Duodenal mucosa (tissue), 2 donors: ENCODE data around the gene PBX1.

Experiments
- H3K27ac ChIP-seq: one replicate; pipeline ENCODE4 v1.7.0; 2013; ENCODE audit warnings: low read depth, low read length
- H3K27me3 ChIP-seq, 2 donors: one replicate each; pipeline ENCODE4 v1.7.0; 2013; ENCODE audit warnings: low read length in 2 of 2, control low read depth in 1 of 2; ENCODE audit not compliant: insufficient read depth in 2 of 2, control insufficient read depth in 1 of 2
- H3K36me3 ChIP-seq, 2 donors: one replicate each; pipeline ENCODE4 v1.7.0; 2013; ENCODE audit warnings: low read length in 2 of 2, control low read depth in 1 of 2; ENCODE audit not compliant: insufficient read depth in 2 of 2, control insufficient read depth in 1 of 2
- H3K4me1 ChIP-seq, 2 donors: one replicate each; pipeline ENCODE4 v1.7.0; 2013; ENCODE audit warnings: low read length in 2 of 2, control low read depth in 1 of 2; ENCODE audit not compliant: insufficient read depth in 2 of 2, control insufficient read depth in 1 of 2
- H3K4me3 ChIP-seq, 2 donors: one replicate each; pipeline ENCODE4 v1.7.0; 2013; ENCODE audit warnings: low read length in 2 of 2, low read depth in 1 of 2
- H3K9ac ChIP-seq, 2 donors: one replicate each; pipeline ENCODE4 v1.7.0; 2013; ENCODE audit warnings: low read length in 2 of 2, low read depth in 1 of 2
- H3K9me3 ChIP-seq, 2 donors: one replicate each; pipeline ENCODE4 v1.7.0; 2013; ENCODE audit warnings: low read length in 2 of 2, control low read depth in 1 of 2; ENCODE audit not compliant: control insufficient read depth in 1 of 2

The PBX1 gene

GRCh38 chr1:164562947-164563520 is 4.0 kb downstream of the PBX1 start:
- Histone ChIP-seq H3K4me3 (peak overlapping the region; percentile 69 to 82), H3K9ac (peak overlapping the region in 1 of 2 donors; percentile 29), H3K9me3 (no peaks in the 10 kb centered on the region), H3K27ac (no peak overlapping the region), H3K4me1 (peaks cover 2 to 10% of the 10 kb centered on the region in 2 donors), H3K36me3 (no peaks in the 10 kb centered on the region), H3K27me3 (no peaks in the 10 kb centered on the region)

GRCh38 chr1:164563721-164564360 is 4.9 kb downstream of the PBX1 start:
- no peaks in the 10 kb centered on the region for H3K27me3 ChIP-seq
- no peaks in the 10 kb centered on the region for H3K36me3 ChIP-seq
- H3K4me3 ChIP-seq, result peak overlapping the region; percentile 23 to 69
- peaks cover 0 to 8% of the 10 kb centered on the region in 2 donors for H3K4me1 ChIP-seq
- peak overlapping the region; percentile 39 for H3K27ac ChIP-seq
- no peaks in the 10 kb centered on the region for H3K9me3 ChIP-seq
- peak overlapping the region in 1 of 2 donors; percentile 29 for H3K9ac ChIP-seq

- H3K4me3 ChIP-seq, result peak overlapping the region; percentile 23 to 69
- H3K9me3 ChIP-seq, result no peaks in the 10 kb centered on the region
- no peaks in the 10 kb centered on the region for H3K27me3 ChIP-seq
- no peaks in the 10 kb centered on the region for H3K36me3 ChIP-seq
- peak overlapping the region in 1 of 2 donors; percentile 29 for H3K9ac ChIP-seq
- peaks cover 0 to 8% of the 10 kb centered on the region in 2 donors for H3K4me1 ChIP-seq
- H3K27ac ChIP-seq, result no peak overlapping the region
Observed at GRCh38 chr1:164564378-164564777, 5.4 kb downstream of the PBX1 start.

GRCh38 chr1:164565357-164565756 is 6.4 kb downstream of the PBX1 start:
- Histone ChIP-seq H3K27me3 (no peaks in the 10 kb centered on the region), H3K27ac (no peak overlapping the region), H3K9ac (no peak overlapping the region), H3K4me1 (peaks cover 0 to 8% of the 10 kb centered on the region in 2 donors), H3K9me3 (no peaks in the 10 kb centered on the region), H3K4me3 (peak overlapping the region in 1 of 2 donors; percentile 24), H3K36me3 (peaks cover 0 to 3% of the 10 kb centered on the region in 2 donors)

- no peaks in the 10 kb centered on the region for H3K27me3 ChIP-seq
- no peak overlapping the region for H3K27ac ChIP-seq
- H3K9ac ChIP-seq, result no peak overlapping the region
- peaks cover 0 to 3% of the 10 kb centered on the region in 2 donors for H3K36me3 ChIP-seq
- no peaks in the 10 kb centered on the region for H3K9me3 ChIP-seq
- H3K4me3 ChIP-seq, result no peak overlapping the region
- peaks cover 0 to 8% of the 10 kb centered on the region in 2 donors for H3K4me1 ChIP-seq
Observed at GRCh38 chr1:164567774-164568173, 8.8 kb downstream of the PBX1 start.

GRCh38 chr1:164569241-164569640 is 10.3 kb downstream of the PBX1 start:
- no peaks in the 10 kb centered on the region for H3K27me3 ChIP-seq
- no peak overlapping the region for H3K4me3 ChIP-seq
- no peak overlapping the region for H3K9ac ChIP-seq
- peaks cover 7 to 8% of the 10 kb centered on the region in 2 donors for H3K36me3 ChIP-seq
- H3K9me3 ChIP-seq, result no peaks in the 10 kb centered on the region
- peaks cover 0 to 3% of the 10 kb centered on the region in 2 donors for H3K4me1 ChIP-seq
- H3K27ac ChIP-seq, result no peak overlapping the region

GRCh38 chr1:164569866-164570265 is 10.9 kb downstream of the PBX1 start:
- Histone ChIP-seq H3K9ac (no peak overlapping the region), H3K4me1 (peaks cover 0 to 3% of the 10 kb centered on the region in 2 donors), H3K36me3 (peaks cover 7 to 8% of the 10 kb centered on the region in 2 donors), H3K4me3 (no peak overlapping the region), H3K27ac (no peak overlapping the region), H3K27me3 (no peaks in the 10 kb centered on the region), H3K9me3 (no peaks in the 10 kb centered on the region)

GRCh38 chr1:164571333-164571732 is 12.3 kb downstream of the PBX1 start:
- H3K36me3 ChIP-seq, result peaks cover 7 to 8% of the 10 kb centered on the region in 2 donors
- no peak overlapping the region for H3K27ac ChIP-seq
- no peak overlapping the region for H3K9ac ChIP-seq
- H3K9me3 ChIP-seq, result no peaks in the 10 kb centered on the region
- H3K4me1 ChIP-seq, result no peaks in the 10 kb centered on the region
- H3K27me3 ChIP-seq, result no peaks in the 10 kb centered on the region
- no peak overlapping the region for H3K4me3 ChIP-seq

GRCh38 chr1:164575356-164575886 is 16.4 kb downstream of the PBX1 start:
- Histone ChIP-seq H3K9ac (no peak overlapping the region), H3K9me3 (no peaks in the 10 kb centered on the region), H3K27me3 (no peaks in the 10 kb centered on the region), H3K27ac (no peak overlapping the region), H3K4me3 (no peak overlapping the region), H3K4me1 (peaks cover 0 to 8% of the 10 kb centered on the region in 2 donors), H3K36me3 (peaks cover 5 to 7% of the 10 kb centered on the region in 2 donors)
